H1 (cell line): ENCODE data around the gene MSH2. TPM values are rescaled to one million over a fixed set of nuclear protein-coding genes. Genes with fewer than 3 reads are reported as not detected.

Experiments
- CTCF ChIA-PET: fragments of 300-600 bp; sonication (Branson Sonifier 250); formaldehyde crosslinking; loops from one replicate; lab custom pipeline; 2021; ENCODE audit not compliant: partially characterized antibody; lab: Charles Lee
- POLR2A ChIA-PET: fragments of 300-600 bp; sonication (Branson Sonifier 250); formaldehyde crosslinking; loops from one replicate; lab custom pipeline; 2021; ENCODE audit warnings: inconsistent platforms; ENCODE audit not compliant: partially characterized antibody; lab: Charles Lee
- DNase-seq, 2 experiments: peaks; one replicate each; pipeline versions ENCODE4 v3.0.0 to v3.0.0-alpha.2; 2010 to 2022; ENCODE audit warnings: low spot score in 2 of 2, low read depth in 1 of 2, mixed read lengths in 1 of 2
- FAIRE-seq: peaks from 2 replicates; lab custom pipeline; 2011; peaks lifted over from hg19 to GRCh38; lab: Jason Lieb, UNC
- H2AFZ ChIP-seq: 2 replicates; pipeline ENCODE4 v1.8.1; 2012; ENCODE audit warnings: low read length, inconsistent platforms
- H2AK5ac ChIP-seq: 2 replicates; pipeline ENCODE4 v1.6.1; 2013; ENCODE audit warnings: low read depth, low read length
- H2BK120ac ChIP-seq: replicated peaks from 2 replicates; pipeline ENCODE3; 2013; ENCODE audit warnings: low read depth, low read length, inconsistent platforms
- H2BK12ac ChIP-seq: 2 replicates; pipeline ENCODE4 v1.6.1; 2013; ENCODE audit warnings: low read depth, low read length
- H2BK15ac ChIP-seq: 2 replicates; pipeline ENCODE4 v1.6.1; 2013; ENCODE audit warnings: low read length
- H2BK20ac ChIP-seq: 2 replicates; pipeline ENCODE4 v1.6.1; 2013; ENCODE audit warnings: low read length
- H2BK5ac ChIP-seq: 2 replicates; pipeline ENCODE4 v1.6.1; 2013; ENCODE audit warnings: low read depth, low read length
- H3K14ac ChIP-seq: 2 replicates; pipeline ENCODE4 v1.6.1; 2013; ENCODE audit warnings: inconsistent platforms; ENCODE audit not compliant: insufficient read length
- H3K18ac ChIP-seq: 2 replicates; pipeline ENCODE4 v1.6.1; 2013; ENCODE audit warnings: low read length; ENCODE audit errors: extremely low read depth
- H3K23ac ChIP-seq: 2 replicates; pipeline ENCODE4 v1.6.1; 2013; ENCODE audit warnings: inconsistent platforms; ENCODE audit not compliant: insufficient read length
- H3K23me2 ChIP-seq: 2 replicates; pipeline ENCODE4 v1.6.1; 2013; ENCODE audit warnings: low read depth, low read length
- H3K27ac ChIP-seq: 2 replicates; pipeline ENCODE4 v1.6.1; 2011; ENCODE audit warnings: low read depth, low read length, inconsistent platforms
- H3K27me3 ChIP-seq, 4 experiments: replicated peaks in 1 of 4; 1 replicate in 1 of 4; 2 replicates in 3 of 4; pipeline versions ENCODE4 v1.6.1 to v1.8.1; 2011 to 2013; ENCODE audit warnings: low read length in 3 of 4, mild to moderate bottlenecking in 3 of 4, inconsistent platforms in 2 of 4, mixed read lengths in 2 of 4, moderate library complexity in 1 of 4; ENCODE audit not compliant: control insufficient read depth in 3 of 4, insufficient read depth in 3 of 4; ENCODE audit errors: extremely low read depth in 1 of 4
- H3K36me3 ChIP-seq, 4 experiments: 2 replicates each; pipeline versions ENCODE4 v1.6.1 to v1.8.1; 2011 to 2013; ENCODE audit warnings: mild to moderate bottlenecking in 4 of 4, low read length in 3 of 4, moderate library complexity in 2 of 4, control low read depth in 1 of 4, inconsistent platforms in 1 of 4; ENCODE audit not compliant: insufficient read depth in 4 of 4, control insufficient read depth in 2 of 4
- H3K4ac ChIP-seq: replicated peaks from 2 replicates; pipeline ENCODE3; 2013; ENCODE audit warnings: low read length, low read depth, mixed read lengths, inconsistent platforms; ENCODE audit not compliant: insufficient read length
- H3K4me1 ChIP-seq, 4 experiments: replicated peaks in 1 of 4; 1 replicate in 1 of 4; 2 replicates in 3 of 4; pipeline versions ENCODE4 v1.6.1 to v1.8.1; 2011 to 2013; ENCODE audit warnings: low read length in 3 of 4, inconsistent platforms in 2 of 4, mixed read lengths in 1 of 4; ENCODE audit not compliant: insufficient read depth in 4 of 4, control insufficient read depth in 3 of 4
- H3K4me2 ChIP-seq, 2 experiments: 2 replicates each; pipeline versions ENCODE4 v1.6.1 to v1.8.1; 2011 to 2013; ENCODE audit warnings: low read depth in 2 of 2, low read length in 2 of 2, control low read depth in 1 of 2, inconsistent platforms in 1 of 2, mild to moderate bottlenecking in 1 of 2; ENCODE audit not compliant: insufficient read depth in 1 of 2
- H3K4me3 ChIP-seq, 4 experiments: fragments of 200-600, 300-600 bp in 1 of 4; sonication (generic), shearing (Covaris generic), sonication (Bioruptor Twin) in 1 of 4; 2 replicates each; pipeline versions ENCODE4 v1.5.1 to v1.8.1; 2011 to 2016; ENCODE audit warnings: low read length in 4 of 4, low read depth in 3 of 4, control low read depth in 2 of 4, inconsistent platforms in 2 of 4, mild to moderate bottlenecking in 2 of 4, mixed read lengths in 1 of 4, moderate library complexity in 1 of 4; ENCODE audit not compliant: insufficient read depth in 2 of 4; ENCODE audit errors: extremely low read depth in 1 of 4
- H3K56ac ChIP-seq: replicated peaks from 2 replicates; pipeline ENCODE3; 2013; ENCODE audit warnings: low read depth, mild to moderate bottlenecking, mixed read lengths, low read length, inconsistent platforms; ENCODE audit not compliant: insufficient read length
- H3K79me1 ChIP-seq: 2 replicates; pipeline ENCODE4 v1.6.1; 2013; ENCODE audit warnings: low read depth, low read length, control low read depth
- H3K79me2 ChIP-seq, 2 experiments: 2 replicates each; pipeline versions ENCODE4 v1.6.1 to v1.8.1; 2012 to 2013; ENCODE audit warnings: low read length in 2 of 2, mild to moderate bottlenecking in 2 of 2, inconsistent platforms in 1 of 2; ENCODE audit not compliant: insufficient read depth in 2 of 2, control insufficient read depth in 1 of 2
- H3K9ac ChIP-seq, 4 experiments: replicated peaks in 1 of 4; 1 replicate in 1 of 4; 2 replicates in 3 of 4; pipeline versions ENCODE4 v1.6.1 to v1.8.1; 2011 to 2013; ENCODE audit warnings: low read depth in 3 of 4, low read length in 3 of 4, control low read depth in 2 of 4, mild to moderate bottlenecking in 2 of 4, moderate library complexity in 2 of 4, inconsistent platforms in 1 of 4; ENCODE audit errors: extremely low read depth in 1 of 4
- H3K9me3 ChIP-seq, 2 experiments: 2 replicates each; pipeline versions ENCODE4 v1.6.1 to v1.8.1; 2012 to 2013; ENCODE audit warnings: mild to moderate bottlenecking in 2 of 2, moderate library complexity in 2 of 2, control low read depth in 1 of 2, inconsistent platforms in 1 of 2, low read depth in 1 of 2, low read length in 1 of 2, mixed read lengths in 1 of 2; ENCODE audit not compliant: insufficient read depth in 2 of 2
- H4K20me1 ChIP-seq, 2 experiments: replicated peaks in 1 of 2; 2 replicates each; pipeline versions ENCODE3 to v1.8.1; 2011 to 2013; ENCODE audit warnings: inconsistent platforms in 2 of 2, low read length in 2 of 2, mild to moderate bottlenecking in 1 of 2; ENCODE audit not compliant: insufficient read depth in 2 of 2, control insufficient read depth in 1 of 2
- H4K5ac ChIP-seq: 2 replicates; pipeline ENCODE4 v1.6.1; 2013; ENCODE audit warnings: low read length, low read depth, mixed read lengths, inconsistent platforms; ENCODE audit not compliant: insufficient read length
- H4K8ac ChIP-seq: 2 replicates; pipeline ENCODE4 v1.8.0; 2013; ENCODE audit warnings: mild to moderate bottlenecking, moderate library complexity, low read length, inconsistent platforms; ENCODE audit not compliant: insufficient read depth; ENCODE audit errors: extremely low read depth
- H4K91ac ChIP-seq: replicated peaks from 2 replicates; pipeline ENCODE3; 2013; ENCODE audit warnings: low read length, mixed read lengths, inconsistent platforms; ENCODE audit not compliant: insufficient read length
- CTBP2 ChIP-seq: IDR thresholded peaks from 2 replicates; pipeline ENCODE4 v1.7.0; 2011; ENCODE audit warnings: borderline replicate concordance, mild to moderate bottlenecking, moderate library complexity, mixed read lengths, low read length; ENCODE audit not compliant: insufficient read depth, insufficient read length
- JUND ChIP-seq: IDR thresholded peaks from 2 replicates; pipeline ENCODE4 v1.6.1; 2011; ENCODE audit warnings: mild to moderate bottlenecking, improper control_type of control experiment, low read length
- NANOG ChIP-seq: IDR thresholded peaks from 2 replicates; pipeline ENCODE4 v1.6.1; 2011; ENCODE audit warnings: low read length, low read depth, mild to moderate bottlenecking, inconsistent platforms; ENCODE audit not compliant: insufficient read depth, poor library complexity, severe bottlenecking
- RNF2 ChIP-seq: fragments of 200-900, 300-1000 bp; sonication (generic); IDR thresholded peaks from 2 replicates; pipeline ENCODE4 v1.7.1; 2016; ENCODE audit warnings: borderline replicate concordance, low read depth, mild to moderate bottlenecking, antibody characterized with exemption, low read length; ENCODE audit not compliant: poor library complexity, severe bottlenecking; ENCODE audit errors: missing control alignments
- TBP ChIP-seq: IDR thresholded peaks from 2 replicates; pipeline ENCODE4 v1.6.1; 2011; ENCODE audit warnings: low read depth, low read length, improper control_type of control experiment
- whole genome bisulfite sequencing, 2 experiments: shearing (Covaris generic) in 1 of 2; methylation state at CpG; one replicate each; pipeline versions ENCODE4 v1.1.6 to v1.1.7; 2013 to 2015; ENCODE audit warnings: low lambda C conversion rate in 2 of 2, mixed read lengths in 2 of 2, inconsistent platforms in 1 of 2, low coverage in 1 of 2, missing lambda C conversion rate in 1 of 2; ENCODE audit not compliant: insufficient replicate concordance in 2 of 2, insufficient coverage in 1 of 2, insufficient read length in 1 of 2; ENCODE audit errors: extremely low coverage in 1 of 2, missing lambda C conversion rate in 1 of 2; 5-methylcytosine and 5-hydroxymethylcytosine counted together
- polyA plus RNA-seq, 7 experiments: library from polyadenylated mRNA; depleted of rRNA in 3 of 7; stranded (reverse) in 5 of 7; unstranded in 2 of 7; fragments of >200 nt in 5 of 7; fragments of 200-250 nt in 2 of 7; gene quantifications; 1 replicate in 5 of 7; 2 replicates in 1 of 7; 4 replicates in 1 of 7; pipeline versions ENCODE4 v1.2.1 to v1.2.3, GENCODE V29; 2011 to 2013; ENCODE audit warnings: missing spikeins in 2 of 7, mixed read lengths in 2 of 7
- total RNA-seq: library from RNA; stranded (reverse); fragmentation: NEBNext Ultra II Directional; extraction: Animal tissue kit (Norgen Biotek cat#: 25700); gene quantifications from 2 replicates; pipeline ENCODE4 v1.2.1, GENCODE V29; 2021

The MSH2 gene
- total and polyA plus RNA-seq, 2 of the 8 experiments (the other 6 are each of a cell fraction or from before 2014, with no cell fraction given): 64.1 to 228 TPM

DNA sequence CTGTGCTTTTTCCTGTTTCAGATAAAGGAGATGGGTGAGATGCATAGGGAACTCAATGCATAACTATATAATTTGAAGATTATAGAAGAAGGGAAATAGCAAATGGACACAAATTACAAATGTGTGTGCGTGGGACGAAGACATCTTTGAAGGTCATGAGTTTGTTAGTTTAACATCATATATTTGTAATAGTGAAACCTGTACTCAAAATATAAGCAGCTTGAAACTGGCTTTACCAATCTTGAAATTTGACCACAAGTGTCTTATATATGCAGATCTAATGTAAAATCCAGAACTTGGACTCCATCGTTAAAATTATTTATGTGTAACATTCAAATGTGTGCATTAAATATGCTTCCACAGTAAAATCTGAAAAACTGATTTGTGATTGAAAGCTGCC lies 16.4 kb upstream of the MSH2 start:
- Histone ChIP-seq H3K27me3 (no peaks in the 10 kb centered on the region), H2AFZ (no peak overlapping the region), H2BK5ac (no peak overlapping the region), H2BK120ac (no peak overlapping the region), H2BK15ac (no peak overlapping the region), H3K36me3 (peaks cover 4 to 34% (median 23%) of the 10 kb centered on the region in 4 experiments), H4K8ac (no peak overlapping the region), H2BK12ac (no peak overlapping the region), H3K79me2 (no peaks in the 10 kb centered on the region), H4K91ac (no peak overlapping the region), H3K4ac (no peak overlapping the region), H3K9me3 (no peaks in the 10 kb centered on the region), H3K4me2 (no peak overlapping the region), H3K4me3 (no peak overlapping the region), H2BK20ac (no peak overlapping the region), H3K18ac (no peak overlapping the region), H2AK5ac (no peak overlapping the region), H3K14ac (no peak overlapping the region), H3K23ac (no peak overlapping the region), H4K20me1 (peaks cover 0 to 4% of the 10 kb centered on the region in 2 experiments), H3K79me1 (no peaks in the 10 kb centered on the region), H4K5ac (no peak overlapping the region), H3K56ac (no peak overlapping the region), H3K27ac (no peak overlapping the region), H3K23me2 (no peaks in the 10 kb centered on the region; the same call in 1 of the 2 replicates), H3K9ac (no peak overlapping the region), H3K4me1 (no peaks in the 10 kb centered on the region)
- FAIRE-seq: no peak
- CTCF ChIA-PET: interaction anchor here (0.8 to 3.6 kb wide), 7 partner anchors 10 to 62 kb away, joined by 3 to 67 read pairs (median 7); no protein-coding TSS in a partner anchor
- POLR2A ChIA-PET: interaction anchor here (2.5 to 3.1 kb wide), 3 partner anchors 11 to 51 kb away, joined by 7 to 21 read pairs (median 9); no protein-coding TSS in a partner anchor
- 98% methylated on average over 3 of the region's 3 CpGs; no CpG with 5 or more reads in 1 of the 2 experiments for WGBS, 2 experiments
- TF ChIP-seq NANOG (no peak), CTBP2 (no peak), JUND (no peak), TBP (no peak), RNF2 (no peak)
- no peak for DNase-seq
